Astrocyte of the cerebellum (primary cell): Measurements from ENCODE around the gene NLRC5.

ENCODE experiments used
- DNase-seq: peaks from one replicate; pipeline ENCODE4 v3.0.0-alpha.2; 2011; ENCODE audit warnings: low read depth
- H3K4me3 ChIP-seq: 2 replicates; pipeline ENCODE4 v1.5.1; 2011; ENCODE audit warnings: mild to moderate bottlenecking, low read depth, low read length, moderate library complexity
- CTCF ChIP-seq: IDR thresholded peaks from 2 replicates; pipeline ENCODE4 v1.5.1; 2012; ENCODE audit warnings: low read length, low read depth, moderate library complexity, mild to moderate bottlenecking; ENCODE audit errors: missing control alignments
- in situ Hi-C: cut with HindIII; loops from 2 replicates; pipeline ENCODE4 v1.10.0; 2017; ENCODE audit warnings: low sequenced_read_pairs

Gene NLRC5

GRCh38 chr16:57126411-57126810, 137.1 kb downstream of the NLRC5 start:
- H3K4me3 ChIP-seq = no peak overlapping the region
- in situ Hi-C loops = no loop called here
- DNase-seq = no peak
- TF ChIP-seq CTCF = no peak

GRCh38 chr16:57127037-57127763, 137.8 kb downstream of the NLRC5 start:
- DNase-seq = no peak
- in situ Hi-C loops = no loop called here

GRCh38 chr16:57127836-57128235, 138.5 kb downstream of the NLRC5 start:
- no peak overlapping the region for H3K4me3 ChIP-seq
- in situ Hi-C loops = no loop called here
- no peak for TF ChIP-seq CTCF
- DNase-seq = no peak

More at GRCh38 chr16:57127037-57127763, 137.8 kb downstream of the NLRC5 start:
- no peak overlapping the region for H3K4me3 ChIP-seq
- TF ChIP-seq CTCF = no peak

GRCh38 chr16:57128771-57129389, 139.5 kb downstream of the NLRC5 start:
- no peak overlapping the region for H3K4me3 ChIP-seq
- DNase-seq = no peak
- TF ChIP-seq CTCF = no peak
- in situ Hi-C loops = no loop called here

DNA sequence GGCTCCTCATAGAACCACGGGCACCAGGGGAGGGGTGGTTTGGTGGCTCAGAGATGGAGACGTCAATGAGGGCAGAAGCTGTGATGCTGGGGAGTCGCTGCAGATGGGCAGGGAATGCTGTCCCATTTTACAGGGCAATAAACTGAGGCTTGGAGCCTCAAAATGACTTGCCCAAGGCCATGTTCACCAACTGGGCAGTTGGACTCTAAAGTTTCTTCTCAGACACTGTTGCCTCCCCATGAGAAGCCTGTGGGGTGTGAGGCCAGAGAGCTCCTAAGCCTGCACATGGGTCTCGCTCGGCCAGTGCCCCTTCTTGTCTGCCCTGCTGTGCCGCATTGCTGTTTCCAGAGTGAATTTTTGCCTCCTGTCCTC, 141.6 kb downstream of the NLRC5 start:
- no peak overlapping the region for H3K4me3 ChIP-seq
- no peak for DNase-seq
- in situ Hi-C loops = no loop called here
- TF ChIP-seq CTCF = no peak

DNA sequence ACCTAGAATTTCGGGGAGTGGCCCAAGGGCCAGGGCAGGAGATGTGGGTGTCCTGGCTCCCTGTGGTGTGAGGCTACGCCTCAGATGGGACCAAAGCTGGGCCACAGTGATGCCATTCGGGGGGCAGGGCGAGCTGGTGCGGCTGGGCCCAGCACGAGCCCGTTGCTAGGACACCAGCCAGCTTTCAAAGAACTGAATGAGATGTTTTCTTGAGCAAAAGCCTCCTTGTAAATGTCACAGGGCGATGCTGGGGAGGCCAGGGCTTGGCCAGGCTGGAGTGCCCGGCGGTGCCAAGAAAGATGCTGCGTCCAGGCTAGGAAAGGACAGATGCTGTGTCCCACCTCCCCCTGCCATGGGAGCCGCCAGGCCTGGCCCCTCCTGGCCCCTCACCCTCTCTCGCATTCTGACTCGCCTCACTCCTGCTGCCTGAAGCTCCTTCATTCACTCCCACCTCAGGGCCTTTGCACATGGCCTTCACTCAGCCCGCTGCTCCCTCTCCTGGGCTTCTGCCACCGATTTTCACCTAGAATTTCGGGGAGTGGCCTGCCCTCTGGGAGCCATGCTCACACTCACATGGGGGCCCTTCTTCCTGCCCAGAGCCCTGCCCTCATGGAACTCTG, 142.1 kb downstream of the NLRC5 start:
- H3K4me3 ChIP-seq = no peak overlapping the region
- DNase-seq = no peak
- TF ChIP-seq CTCF = no peak
- in situ Hi-C loops = no loop called here
